ENCODE data around the gene AJUBA. TPM values are rescaled to one million over a fixed set of nuclear protein-coding genes. Genes with fewer than 3 reads are reported as not detected.
A peak's percentile ranks its signal among the peaks of the same experiment; 100 is the strongest.

AJUBA gene
- total RNA-seq: 1 to 10 TPM in 1 of 2 experiments, under 1 TPM in 1; 0.74 to 1.4 TPM

DNA sequence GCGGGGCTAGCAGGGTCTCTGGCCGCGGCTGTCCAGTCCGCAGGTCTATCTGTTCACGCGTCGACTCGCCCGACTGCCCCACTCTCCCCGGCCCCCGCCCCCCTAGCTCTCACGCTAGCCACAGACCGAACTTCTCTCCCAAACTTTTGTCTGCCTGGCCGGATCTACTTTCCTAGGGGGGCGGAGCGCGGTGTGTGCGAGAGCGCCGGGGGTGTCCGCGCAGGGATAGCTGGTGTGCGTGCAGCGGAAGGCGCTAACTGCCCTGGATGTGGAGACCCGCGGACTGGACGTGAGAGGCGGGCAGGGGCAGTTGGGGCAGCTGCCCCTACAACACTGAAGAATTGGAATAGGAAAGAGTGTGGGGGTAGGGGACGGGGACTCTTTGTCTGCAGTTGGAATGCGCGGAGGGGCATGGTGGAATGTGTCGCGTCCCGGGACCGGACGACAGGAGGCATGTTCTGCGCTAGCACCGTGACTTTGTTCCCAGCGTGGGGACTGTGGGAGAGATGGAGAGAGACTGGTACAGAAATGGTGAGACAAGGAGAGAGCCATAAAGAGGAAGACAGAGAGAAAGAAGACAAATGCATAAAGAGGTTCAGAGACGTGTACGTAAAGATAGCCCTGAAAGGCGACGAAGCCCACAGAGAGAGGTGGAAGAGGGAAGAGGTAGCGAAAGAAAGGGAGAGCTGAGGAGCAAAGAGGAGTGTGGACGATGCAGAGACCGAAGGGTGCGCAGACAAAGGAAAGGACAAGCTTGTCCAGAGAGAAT, at the start of gene AJUBA:
Gene AJUBA (minus strand): TSS at position 75 of the 769 bp plus-strand sequence. CDS start 285 bp downstream, outside the sequence.
- H3K27ac Mint-ChIP-seq: no peak within 1 kb of the TSS
- peaks cover 19% of the 10 kb centered on the region for H3K27me3 Mint-ChIP-seq (ENCODE audit: low read depth)
- ATAC-seq: peak; percentile 85
- CTCF ChIA-PET: interaction anchor here (0.6 to 9.7 kb wide), 30 partner anchors 10 to 1163 kb away, joined by 3 to 489 read pairs (median 4); partner anchors contain the start of genes ACIN1, C14orf119, CDH24 and HAUS4
- POLR2A ChIA-PET: interaction anchor here (0.6 to 1.0 kb wide), 4 partner anchors 10 to 69 kb away, joined by 3 read pairs; partner anchors contain the start of gene HAUS4
- H3K4me1 Mint-ChIP-seq (ENCODE audit: low read depth): peaks cover 6% of the 10 kb centered on the region
- peak within 1 kb of the TSS; percentile 56 for H3K4me3 Mint-ChIP-seq
- DNase-seq: peak; percentile 81
- no peaks in the 10 kb centered on the region for H3K36me3 Mint-ChIP-seq (ENCODE audit: low read depth)
- H3K9me3 Mint-ChIP-seq (ENCODE audit: insufficient read depth): no peaks in the 10 kb centered on the region

- Mint-ChIP-seq H3K27me3 (ENCODE audit: low read depth) (no peaks in the 10 kb centered on the region), H3K9me3 (ENCODE audit: insufficient read depth) (no peaks in the 10 kb centered on the region), H3K36me3 (ENCODE audit: low read depth) (peaks cover 51% of the 10 kb centered on the region), H3K4me1 (ENCODE audit: low read depth) (peaks cover 44% of the 10 kb centered on the region), H3K4me3 (no peak overlapping the region), H3K27ac (no peak overlapping the region)
- ATAC-seq (no peak), DNase-seq (no peak)
- POLR2A ChIA-PET: interaction anchor here (0.8 to 0.9 kb wide), 2 partner anchors 9 to 24 kb away, joined by 3 to 4 read pairs; no protein-coding TSS in a partner anchor
- CTCF ChIA-PET: interaction anchor here (1.0 to 3.9 kb wide), 5 partner anchors 24 to 101 kb away, joined by 3 to 16 read pairs (median 10); partner anchors contain the start of gene CDH24
These were observed 48.6 kb upstream of the AJUBA start for GRCh38 chr14:23030936-23031335.

DNA sequence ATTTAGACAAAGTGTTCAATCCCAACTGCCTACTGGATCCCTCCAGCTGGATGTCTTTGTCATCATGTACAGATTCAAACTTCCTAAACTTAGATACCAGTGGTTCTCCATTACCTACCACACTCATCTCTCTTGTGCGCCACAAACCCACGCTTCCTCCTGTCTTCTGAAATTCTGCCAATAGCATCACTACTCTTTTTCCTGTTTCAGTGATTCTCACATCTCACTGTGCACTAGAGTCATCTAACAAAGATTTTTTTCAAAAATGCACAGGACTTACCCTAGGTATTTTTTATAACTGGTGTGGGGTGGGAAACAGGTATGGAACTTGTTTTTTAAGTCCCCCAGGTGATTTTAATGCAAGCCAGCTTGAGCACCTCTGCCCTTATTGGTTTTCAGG, 46.4 kb upstream of the AJUBA start:
- POLR2A ChIA-PET: interaction anchor here (0.9 to 1.4 kb wide), 2 partner anchors 22 to 72 kb away, joined by 3 read pairs; partner anchors contain the start of gene HAUS4
- peak overlapping the region; percentile 4 for H3K27ac Mint-ChIP-seq
- peaks cover 47% of the 10 kb centered on the region for H3K4me1 Mint-ChIP-seq (ENCODE audit: low read depth)
- peak; percentile 85 for ATAC-seq
- peaks cover 63% of the 10 kb centered on the region for H3K36me3 Mint-ChIP-seq (ENCODE audit: low read depth)
- CTCF ChIA-PET: interaction anchor here (0.8 to 3.9 kb wide), 9 partner anchors 21 to 56 kb away, joined by 3 to 21 read pairs (median 8); partner anchors contain the start of genes AJUBA and CDH24
- DNase-seq: peak; percentile 38
- H3K27me3 Mint-ChIP-seq (ENCODE audit: low read depth): no peaks in the 10 kb centered on the region
- no peak overlapping the region for H3K4me3 Mint-ChIP-seq
- no peaks in the 10 kb centered on the region for H3K9me3 Mint-ChIP-seq (ENCODE audit: insufficient read depth)

DNA sequence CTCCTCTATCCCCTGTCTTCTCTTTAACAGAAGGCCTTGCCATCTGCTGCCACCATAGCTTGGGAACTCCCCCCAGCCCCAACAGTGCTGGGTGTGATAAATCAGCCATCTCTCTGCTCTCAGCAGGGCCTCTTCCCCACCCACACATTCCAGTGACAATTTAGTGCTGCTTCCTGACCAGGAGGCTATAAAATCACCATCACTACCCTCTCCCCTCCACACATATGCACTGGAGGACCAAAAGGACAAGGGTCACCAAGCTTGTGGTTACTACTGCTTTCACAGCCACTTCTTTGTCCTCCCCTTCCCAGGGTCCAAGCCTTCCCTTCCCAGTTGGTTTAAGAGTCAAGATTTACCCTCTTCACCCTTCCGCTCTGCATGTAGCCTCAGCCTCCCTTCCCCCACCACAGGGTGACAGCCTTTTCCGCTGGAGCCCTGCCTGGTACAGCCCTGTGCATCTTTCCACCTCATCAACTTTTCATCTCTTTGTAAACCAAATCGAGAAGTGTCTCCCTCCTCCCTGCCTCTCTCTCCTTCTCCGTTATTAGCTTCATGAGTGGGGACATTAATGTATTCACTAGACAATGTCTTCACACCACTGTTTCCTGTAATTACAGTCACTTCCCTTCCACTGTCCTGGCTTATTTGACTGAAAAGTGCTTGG, 42.9 kb upstream of the AJUBA start:
- POLR2A ChIA-PET: interaction anchor here (0.6 to 1.7 kb wide), 2 partner anchors 18 to 293 kb away, joined by 3 to 4 read pairs; no protein-coding TSS in a partner anchor
- H3K27ac Mint-ChIP-seq: peak overlapping the region; percentile 40
- ATAC-seq: no peak

GRCh38 chr14:23024612-23025075, 42.3 kb upstream of the AJUBA start:
- Mint-ChIP-seq H3K4me3 (no peak overlapping the region), H3K9me3 (ENCODE audit: insufficient read depth) (no peaks in the 10 kb centered on the region), H3K4me1 (ENCODE audit: low read depth) (peaks cover 50% of the 10 kb centered on the region), H3K27me3 (ENCODE audit: low read depth) (no peaks in the 10 kb centered on the region), H3K36me3 (ENCODE audit: low read depth) (peaks cover 42% of the 10 kb centered on the region), H3K27ac (no peak overlapping the region)
- POLR2A ChIA-PET: interaction anchor here (0.6 to 1.7 kb wide), 2 partner anchors 17 to 293 kb away, joined by 3 to 4 read pairs; no protein-coding TSS in a partner anchor
- ATAC-seq (no peak), DNase-seq (no peak)
- CTCF ChIA-PET: interaction anchor here (1.1 to 3.5 kb wide), 8 partner anchors 16 to 94 kb away, joined by 4 to 28 read pairs (median 10); partner anchors contain the start of gene CDH24

More for the DNA sequence above, 42.9 kb upstream of the AJUBA start:
- CTCF ChIA-PET: interaction anchor here (1.4 to 3.5 kb wide), 8 partner anchors 17 to 44 kb away, joined by 4 to 28 read pairs (median 10); partner anchors contain the start of gene CDH24
- H3K36me3 Mint-ChIP-seq (ENCODE audit: low read depth): peaks cover 42% of the 10 kb centered on the region
- no peaks in the 10 kb centered on the region for H3K9me3 Mint-ChIP-seq (ENCODE audit: insufficient read depth)
- no peak overlapping the region for H3K4me3 Mint-ChIP-seq
- no peak for DNase-seq
- H3K4me1 Mint-ChIP-seq (ENCODE audit: low read depth): peaks cover 50% of the 10 kb centered on the region
- H3K27me3 Mint-ChIP-seq (ENCODE audit: low read depth): no peaks in the 10 kb centered on the region

DNA sequence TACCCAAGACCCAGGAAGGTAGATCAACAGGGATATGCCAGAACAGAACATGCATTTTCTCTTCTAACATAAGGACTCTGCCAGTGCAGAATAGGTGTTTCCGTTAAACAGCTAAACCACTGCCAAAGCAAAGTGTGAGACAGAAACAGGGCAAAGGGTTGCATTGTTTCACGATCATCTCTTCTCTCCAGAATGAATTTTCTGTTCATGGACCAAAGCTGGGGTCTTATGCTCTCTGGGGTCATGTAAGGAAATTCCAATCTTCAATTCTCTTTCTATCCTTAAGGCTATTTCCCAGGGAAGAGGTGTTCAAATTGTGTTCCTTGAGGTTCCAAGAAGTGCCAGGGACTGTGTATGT, 41.4 kb upstream of the AJUBA start:
- H3K36me3 Mint-ChIP-seq (ENCODE audit: low read depth): peaks cover 37% of the 10 kb centered on the region
- H3K9me3 Mint-ChIP-seq (ENCODE audit: insufficient read depth): no peaks in the 10 kb centered on the region
- no peak overlapping the region for H3K4me3 Mint-ChIP-seq
- ChIA-PET CTCF (interaction anchor here (1.1 to 3.5 kb wide), 9 partner anchors 17 to 94 kb away, joined by 3 to 28 read pairs (median 10); partner anchors contain the start of gene CDH24), POLR2A (interaction anchor here (0.7 to 1.1 kb wide), 3 partner anchors 10 to 16 kb away, joined by 3 read pairs; partner anchors contain the start of gene PSMB5)
- H3K27me3 Mint-ChIP-seq (ENCODE audit: low read depth): no peaks in the 10 kb centered on the region
- peaks cover 42% of the 10 kb centered on the region for H3K4me1 Mint-ChIP-seq (ENCODE audit: low read depth)
- peak overlapping the region; percentile 62 for H3K27ac Mint-ChIP-seq
- ATAC-seq: no peak
- no peak for DNase-seq

- ChIA-PET POLR2A (interaction anchor here (0.7 to 2.1 kb wide), 4 partner anchors 10 to 17 kb away, joined by 3 to 9 read pairs (median 3); partner anchors contain the start of gene PSMB5), CTCF (interaction anchor here (1.1 to 3.5 kb wide), 9 partner anchors 16 to 93 kb away, joined by 3 to 28 read pairs (median 10); partner anchors contain the start of gene CDH24)
- Mint-ChIP-seq H3K27ac (peak overlapping the region; percentile 50), H3K9me3 (ENCODE audit: insufficient read depth) (no peaks in the 10 kb centered on the region), H3K4me1 (ENCODE audit: low read depth) (peaks cover 38% of the 10 kb centered on the region), H3K27me3 (ENCODE audit: low read depth) (no peaks in the 10 kb centered on the region), H3K36me3 (ENCODE audit: low read depth) (peaks cover 35% of the 10 kb centered on the region), H3K4me3 (no peak overlapping the region)
- ATAC-seq (no peak), DNase-seq (no peak)
These were observed 40.9 kb upstream of the AJUBA start for GRCh38 chr14:23023022-23023794.

GRCh38 chr14:23021889-23022442, 39.6 kb upstream of the AJUBA start:
- Mint-ChIP-seq H3K36me3 (ENCODE audit: low read depth) (peaks cover 28% of the 10 kb centered on the region), H3K27me3 (ENCODE audit: low read depth) (no peaks in the 10 kb centered on the region), H3K27ac (no peak overlapping the region), H3K4me1 (ENCODE audit: low read depth) (peaks cover 35% of the 10 kb centered on the region), H3K4me3 (no peak overlapping the region), H3K9me3 (ENCODE audit: insufficient read depth) (no peaks in the 10 kb centered on the region)
- DNase-seq (no peak), ATAC-seq (no peak)
- CTCF ChIA-PET: interaction anchor here (0.8 to 2.1 kb wide), 8 partner anchors 9 to 47 kb away, joined by 3 to 14 read pairs (median 5); partner anchors contain the start of gene CDH24
- POLR2A ChIA-PET: interaction anchor here (1.0 to 2.1 kb wide), 2 partner anchors 9 to 15 kb away, joined by 4 to 9 read pairs; no protein-coding TSS in a partner anchor

DNA sequence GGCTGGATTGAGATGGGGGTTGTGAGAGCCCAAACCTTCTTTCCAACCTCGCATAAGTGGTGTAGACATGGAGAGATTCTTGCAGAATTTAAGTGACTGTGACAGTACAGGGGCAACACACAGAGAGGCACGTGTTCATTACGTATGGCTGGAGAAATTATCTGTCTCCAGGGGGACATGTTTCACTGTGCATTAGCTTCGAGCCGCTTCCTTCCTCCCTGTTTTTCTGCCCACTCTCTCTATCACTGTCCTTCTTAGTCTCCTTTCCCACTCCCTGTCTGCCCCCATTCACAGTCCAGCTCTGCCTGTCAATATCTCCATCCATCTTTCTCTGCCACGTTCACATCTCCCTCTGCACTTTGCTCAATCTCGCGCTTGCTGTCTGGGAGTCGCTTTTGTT, 39.1 kb upstream of the AJUBA start:
- DNase-seq (no peak), ATAC-seq (no peak)
- Mint-ChIP-seq H3K27me3 (ENCODE audit: low read depth) (no peaks in the 10 kb centered on the region), H3K4me1 (ENCODE audit: low read depth) (peaks cover 35% of the 10 kb centered on the region), H3K4me3 (no peak overlapping the region), H3K36me3 (ENCODE audit: low read depth) (peaks cover 28% of the 10 kb centered on the region), H3K9me3 (ENCODE audit: insufficient read depth) (no peaks in the 10 kb centered on the region), H3K27ac (no peak overlapping the region)
- ChIA-PET POLR2A (interaction anchor here (1.0 to 2.1 kb wide), 2 partner anchors 10 to 14 kb away, joined by 4 to 9 read pairs; no protein-coding TSS in a partner anchor), CTCF (interaction anchor here (0.8 to 2.1 kb wide), 9 partner anchors 8 to 47 kb away, joined by 4 to 14 read pairs (median 5); partner anchors contain the start of gene CDH24)

All from activated CD8-positive, alpha-beta T cell treated with anti-CD3 and anti-CD28 coated beads, Interleukin-2, amount 10 ng/mL, durations not matched to agents 7 days and 5 days (primary cell).